GM12891 (cell line): ENCODE data around the gene NECTIN2.

Source experiments
- DNase-seq: peaks from one replicate; pipeline ENCODE4 v3.0.0; 2011; ENCODE audit warnings: low spot score; ENCODE audit not compliant: insufficient read length
- FAIRE-seq: peaks from 2 replicates; lab custom pipeline; 2011; peaks lifted over from hg19 to GRCh38; lab: Jason Lieb, UNC
- PAX5 ChIP-seq: IDR thresholded peaks from 2 replicates; pipeline ENCODE4 v1.6.1; 2011; ENCODE audit warnings: low read length, moderate library complexity, mild to moderate bottlenecking; ENCODE audit not compliant: insufficient read depth, severe bottlenecking
- POLR2A ChIP-seq: IDR thresholded peaks from 2 replicates; pipeline ENCODE4 v1.6.1; 2011; ENCODE audit warnings: low read depth, low read length, control low read depth
- POLR2AphosphoS5 ChIP-seq: IDR thresholded peaks from 2 replicates; pipeline ENCODE4 v1.6.1; 2011; ENCODE audit warnings: low read depth, low read length, control low read depth
- POU2F2 ChIP-seq: IDR thresholded peaks from 2 replicates; pipeline ENCODE4 v1.6.1; 2011; ENCODE audit warnings: low read depth, mild to moderate bottlenecking, control low read depth, low read length, moderate library complexity
- SPI1 ChIP-seq: IDR thresholded peaks from 2 replicates; pipeline ENCODE4 v1.6.1; 2011; ENCODE audit warnings: low read depth, low read length, control low read depth
- TAF1 ChIP-seq: IDR thresholded peaks from 2 replicates; pipeline ENCODE4 v1.6.1; 2011; ENCODE audit warnings: low read depth, low read length, control low read depth

NECTIN2 gene

DNA sequence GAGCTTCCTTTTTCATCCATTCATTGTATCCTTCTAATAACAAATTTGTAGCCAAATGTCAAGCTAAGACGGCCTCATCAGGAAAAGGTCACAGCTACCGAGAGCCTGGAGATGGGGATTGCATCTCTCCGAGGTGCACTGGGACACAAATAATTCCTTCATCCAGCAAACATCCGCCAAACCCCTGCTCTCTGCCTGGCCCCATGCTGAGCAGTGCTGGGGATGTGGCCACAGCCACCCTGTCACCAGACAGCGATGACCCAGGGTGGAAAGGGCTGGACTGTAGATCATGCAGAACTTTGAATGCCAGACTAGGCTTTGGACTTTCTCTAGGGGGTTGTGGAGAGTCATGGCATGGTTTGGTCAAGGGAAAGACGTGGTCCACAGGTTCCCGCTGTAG, 46.8 kb downstream of the NECTIN2 start:
- FAIRE-seq, result no peak
- TF ChIP-seq POLR2A, result no peak
- TF ChIP-seq POLR2AphosphoS5, result no peak
- no peak for TF ChIP-seq TAF1
- TF ChIP-seq SPI1, result no peak
- no peak for TF ChIP-seq POU2F2
- no peak for TF ChIP-seq PAX5

DNA sequence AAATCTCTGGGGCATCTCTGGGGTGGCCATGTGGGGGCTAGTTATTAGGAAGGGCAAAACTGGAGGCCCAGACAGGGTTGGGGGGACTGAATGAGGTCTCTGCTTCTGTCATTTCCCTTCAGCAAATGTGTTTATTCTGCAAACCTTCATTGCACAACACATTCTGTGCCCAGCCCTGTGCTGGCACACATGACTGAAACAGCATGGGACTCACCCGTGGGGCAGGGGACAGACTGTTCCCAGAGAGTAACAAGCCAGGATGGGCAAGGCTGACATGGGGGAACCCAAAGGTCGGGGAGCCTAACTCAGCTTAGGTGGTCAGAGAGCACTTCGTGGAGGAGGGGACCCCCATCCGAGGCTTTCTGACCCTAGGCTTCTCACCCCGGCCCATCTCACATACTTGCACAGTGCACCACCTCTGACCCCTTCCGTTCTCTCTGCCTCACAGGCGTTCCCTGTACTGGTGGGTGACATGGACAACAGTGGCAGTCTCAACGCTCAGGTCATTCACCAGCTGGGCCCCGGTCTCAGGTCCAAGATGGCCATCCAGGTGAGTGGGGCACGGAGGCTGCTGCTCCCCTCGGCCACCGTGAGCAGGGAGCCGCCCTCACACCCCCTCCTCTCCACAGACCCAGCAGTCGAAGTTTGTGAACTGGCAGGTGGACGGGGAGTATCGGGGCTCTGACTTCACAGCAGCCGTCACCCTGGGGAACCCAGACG, 47.4 kb downstream of the NECTIN2 start:
- no peak for DNase-seq
- no peak for FAIRE-seq
- TF ChIP-seq POU2F2 (no peak), POLR2AphosphoS5 (0 out of 2 replicates have a peak, but pooled peaks have one; percentile 18)

More for the DNA sequence above, 46.8 kb downstream of the NECTIN2 start:
- no peak for DNase-seq

GRCh38 chr19:44894052-44894400, 47.9 kb downstream of the NECTIN2 start:
- no peak for TF ChIP-seq POLR2A
- TF ChIP-seq POU2F2, result no peak
- no peak for TF ChIP-seq PAX5
- TF ChIP-seq TAF1, result no peak
- no peak for TF ChIP-seq POLR2AphosphoS5
- TF ChIP-seq SPI1, result no peak
- DNase-seq (no peak), FAIRE-seq (no peak)

- TF ChIP-seq POLR2AphosphoS5 (no peak), POLR2A (no peak)
- FAIRE-seq (no peak), DNase-seq (no peak)
These were observed 48.8 kb downstream of the NECTIN2 start for GRCh38 chr19:44894946-44895345.

DNA sequence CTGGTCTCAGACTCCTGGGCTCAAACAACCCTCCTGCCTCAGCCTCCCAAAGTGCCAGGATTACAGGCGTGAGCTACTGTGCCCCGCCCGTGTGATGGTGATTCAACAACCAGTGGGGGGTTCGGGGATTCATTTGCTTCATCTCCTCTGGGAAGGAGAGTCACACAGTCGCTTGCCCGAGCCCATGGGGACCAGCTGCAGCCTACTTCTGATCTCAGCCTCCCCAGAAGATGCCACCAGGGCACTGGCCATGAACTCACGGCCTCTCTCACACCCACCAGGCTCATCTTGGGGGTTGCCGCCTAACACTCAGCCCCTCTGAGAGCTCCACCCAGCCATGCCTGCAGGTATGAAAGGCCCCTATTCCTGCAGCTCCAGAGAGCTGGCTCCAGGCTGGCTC, 51.7 kb downstream of the NECTIN2 start:
- no peak for TF ChIP-seq SPI1
- TF ChIP-seq POLR2A, result no peak
- TF ChIP-seq POLR2AphosphoS5, result no peak
- TF ChIP-seq TAF1, result no peak
- no peak for TF ChIP-seq PAX5
- no peak for TF ChIP-seq POU2F2
- DNase-seq, result no peak
- no peak for FAIRE-seq

GRCh38 chr19:44900328-44901244, 54.5 kb downstream of the NECTIN2 start:
- DNase-seq (no peak), FAIRE-seq (no peak)
- TF ChIP-seq POLR2AphosphoS5 (no peak), PAX5 (no peak), TAF1 (no peak), POLR2A (0 out of 2 replicates have a peak, but pooled peaks have one; percentile 22), SPI1 (no peak), POU2F2 (no peak)

DNA sequence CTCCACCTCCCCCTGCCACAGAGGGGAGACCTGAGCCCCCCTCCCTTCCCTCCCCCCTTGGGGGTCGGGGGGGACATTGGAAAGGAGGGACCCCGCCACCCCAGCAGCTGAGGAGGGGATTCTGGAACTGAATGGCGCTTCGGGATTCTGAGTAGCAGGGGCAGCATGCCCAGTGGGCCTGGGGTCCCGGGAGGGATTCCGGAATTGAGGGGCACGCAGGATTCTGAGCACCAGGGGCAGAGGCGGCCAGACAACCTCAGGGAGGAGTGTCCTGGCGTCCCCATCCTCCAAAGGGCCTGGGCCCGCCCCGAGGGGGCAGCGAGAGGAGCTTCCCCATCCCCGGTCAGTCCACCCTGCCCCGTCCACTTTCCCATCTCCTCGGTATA, 57.1 kb downstream of the NECTIN2 start:
- FAIRE-seq (no peak), DNase-seq (no peak)
- no peak for TF ChIP-seq POLR2AphosphoS5

- FAIRE-seq (no peak), DNase-seq (peak; percentile 77)
- TF ChIP-seq POU2F2 (peak; percentile 29; the same call in 1 of the 2 replicates), SPI1 (no peak), POLR2A (peak; percentile 39; the same call in 1 of the 2 replicates), TAF1 (no peak), PAX5 (no peak), POLR2AphosphoS5 (peak; percentile 56)
These were observed 57.7 kb downstream of the NECTIN2 start for GRCh38 chr19:44903602-44904425.

DNA sequence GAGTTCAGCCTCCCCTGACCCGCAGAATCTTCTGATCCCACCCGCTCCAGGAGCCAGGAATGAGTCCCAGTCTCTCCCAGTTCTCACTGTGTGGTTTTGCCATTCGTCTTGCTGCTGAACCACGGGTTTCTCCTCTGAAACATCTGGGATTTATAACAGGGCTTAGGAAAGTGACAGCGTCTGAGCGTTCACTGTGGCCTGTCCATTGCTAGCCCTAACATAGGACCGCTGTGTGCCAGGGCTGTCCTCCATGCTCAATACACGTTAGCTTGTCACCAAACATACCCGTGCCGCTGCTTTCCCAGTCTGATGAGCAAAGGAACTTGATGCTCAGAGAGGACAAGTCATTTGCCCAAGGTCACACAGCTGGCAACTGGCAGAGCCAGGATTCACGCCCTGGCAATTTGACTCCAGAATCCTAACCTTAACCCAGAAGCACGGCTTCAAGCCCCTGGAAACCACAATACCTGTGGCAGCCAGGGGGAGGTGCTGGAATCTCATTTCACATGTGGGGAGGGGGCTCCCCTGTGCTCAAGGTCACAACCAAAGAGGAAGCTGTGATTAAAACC, 58.4 kb downstream of the NECTIN2 start:
- TF ChIP-seq POLR2AphosphoS5, result no peak
- peak; percentile 63; the same call in 1 of the 2 replicates for TF ChIP-seq POLR2A
- FAIRE-seq (no peak), DNase-seq (no peak)
